Fibroblast of peridontal ligament (primary cell): Measurements from ENCODE around the gene CASP1.

Experiments
- DNase-seq: peaks from one replicate; pipeline ENCODE4 v3.0.0-alpha.2; 2010; ENCODE audit errors: extremely low read depth

The CASP1 gene

GRCh38 chr11:105045676-105046296, 10.8 kb upstream of the CASP1 start:
- peak; percentile 12 for DNase-seq

DNA sequence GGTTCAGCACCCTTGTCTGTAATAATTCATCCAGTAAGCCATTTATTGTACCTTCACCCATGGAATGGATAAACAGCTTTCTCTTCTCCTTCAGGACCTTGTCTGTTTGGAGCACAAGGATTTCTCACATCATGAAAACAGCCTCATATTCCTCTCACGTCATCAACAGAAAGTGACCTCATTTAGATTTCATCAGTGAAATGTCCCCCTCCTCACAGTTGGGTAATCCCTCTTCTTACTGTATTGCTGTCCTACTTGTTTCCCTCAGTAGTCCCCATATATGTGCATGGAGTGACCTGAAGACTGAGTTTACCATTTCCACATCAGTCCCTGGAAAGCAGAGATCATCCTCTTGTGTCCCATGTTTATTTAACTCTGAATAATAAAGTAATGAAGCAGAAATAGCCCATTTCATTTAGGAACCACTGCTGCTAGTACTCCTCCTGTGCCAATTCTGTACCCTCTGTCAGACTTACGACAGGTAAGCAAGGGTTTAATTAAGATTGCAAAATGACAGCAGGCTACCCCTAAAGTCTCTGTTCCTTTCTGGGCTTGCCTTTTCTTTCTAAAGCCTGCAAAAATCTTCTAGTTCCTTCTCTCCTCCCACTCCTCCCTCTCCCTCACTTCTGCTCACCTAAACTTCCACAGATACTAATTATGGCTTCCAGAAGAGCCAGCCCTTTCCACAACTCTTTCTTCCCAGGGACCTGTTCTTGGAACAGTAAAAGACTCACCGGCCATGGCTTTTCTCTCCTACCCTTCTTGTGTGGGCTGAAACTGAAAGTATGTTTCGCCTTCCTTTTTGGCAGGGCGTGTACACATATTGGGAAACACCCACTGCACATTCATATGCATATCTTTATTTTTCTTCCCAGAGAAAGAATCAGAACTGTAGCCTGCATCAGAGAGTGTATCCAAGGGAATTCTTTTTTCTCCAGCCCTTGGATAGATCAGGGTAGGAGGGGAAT, 9.9 kb upstream of the CASP1 start, which contains the start of gene CARD16:
Gene CARD16 (minus strand): TSS at position 779 of the 968 bp plus-strand sequence. CDS start 38 bp downstream, at position 741.
- peak; percentile 77 for DNase-seq

- no peak for DNase-seq
These were observed 7.2 kb upstream of the CASP1 start for GRCh38 chr11:105042178-105042577.

GRCh38 chr11:105040703-105041102, 5.8 kb upstream of the CASP1 start:
- DNase-seq, result no peak

DNA sequence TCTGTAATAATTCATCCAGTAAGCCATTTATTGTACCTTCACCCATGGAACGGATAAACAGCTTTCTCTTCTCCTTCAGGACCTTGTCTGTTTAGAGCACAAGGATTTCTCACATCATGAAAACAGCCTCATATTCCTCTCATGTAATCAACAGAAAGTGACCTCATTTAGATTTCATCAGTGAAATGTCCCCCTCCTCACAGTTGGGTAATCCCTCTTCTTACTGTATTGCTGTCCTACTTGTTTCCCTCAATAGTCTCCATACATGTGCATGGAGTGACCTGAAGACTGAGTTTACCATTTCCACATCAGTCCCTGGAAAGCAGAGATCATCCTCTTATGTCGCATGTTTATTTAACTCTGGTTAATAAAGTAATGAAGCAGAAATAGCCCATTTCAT, 556 bp downstream of the CASP1 start:
- peak; percentile 17 for DNase-seq

GRCh38 chr11:105033781-105034180, 1.2 kb downstream of the CASP1 start:
- no peak for DNase-seq

DNA sequence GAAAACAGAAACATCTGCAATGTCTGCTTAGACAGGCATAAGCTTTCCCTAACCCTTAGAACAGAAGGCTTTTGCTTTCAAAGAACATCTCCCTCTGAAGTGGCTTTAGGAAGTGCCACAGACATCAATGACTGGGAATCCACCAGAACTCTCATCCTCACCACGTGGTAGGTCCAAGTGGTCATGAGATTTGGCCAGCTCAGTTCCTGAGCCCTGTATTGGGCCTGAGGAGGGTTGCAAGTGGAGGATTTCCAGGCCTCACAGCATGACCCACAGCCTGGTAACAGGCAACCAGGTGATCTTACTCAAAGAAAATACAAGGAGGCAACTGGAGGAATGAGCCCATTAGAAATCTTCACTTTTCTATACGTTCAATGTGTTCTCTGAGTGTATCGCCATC, 1.6 kb downstream of the CASP1 start:
- DNase-seq, result no peak

DNA sequence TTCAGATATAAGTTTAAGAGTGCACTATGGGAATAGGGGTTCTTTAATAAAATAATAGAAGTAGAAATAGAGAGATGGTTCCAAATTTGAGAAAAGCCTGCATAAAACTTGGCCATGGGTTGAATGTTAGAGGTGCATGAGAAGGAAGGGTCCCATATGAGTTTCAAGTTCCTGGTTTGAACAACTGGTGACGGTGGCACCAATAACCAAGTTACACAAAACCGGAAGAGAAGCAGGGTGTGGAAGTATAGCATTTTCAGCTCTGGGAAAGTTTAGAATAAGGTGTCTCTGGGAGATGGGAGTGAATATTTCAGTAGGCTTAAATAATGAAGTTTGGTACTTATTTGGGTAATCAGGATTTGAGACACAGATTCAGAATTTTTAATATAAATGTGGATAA, 2.4 kb downstream of the CASP1 start:
- DNase-seq, result no peak

DNA sequence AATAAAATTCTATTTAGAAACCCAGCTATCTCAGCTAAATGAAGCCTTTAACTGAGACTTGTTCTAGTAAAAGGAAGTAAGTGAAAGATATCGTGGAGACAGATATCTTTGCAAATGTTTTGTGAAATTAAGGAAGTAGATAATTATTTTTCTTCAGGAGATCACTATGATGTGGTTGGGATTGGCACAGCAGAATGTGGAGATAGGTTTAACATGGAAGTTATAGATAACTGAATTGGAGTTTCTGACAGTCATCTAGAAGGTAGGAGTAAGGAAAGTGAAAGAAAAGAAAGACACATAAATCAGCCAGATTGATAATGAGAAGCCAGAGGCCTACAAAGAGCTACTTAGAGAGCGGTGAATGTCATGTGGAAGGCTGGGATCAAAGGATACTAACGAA, 7.3 kb downstream of the CASP1 start:
- no peak for DNase-seq

DNA sequence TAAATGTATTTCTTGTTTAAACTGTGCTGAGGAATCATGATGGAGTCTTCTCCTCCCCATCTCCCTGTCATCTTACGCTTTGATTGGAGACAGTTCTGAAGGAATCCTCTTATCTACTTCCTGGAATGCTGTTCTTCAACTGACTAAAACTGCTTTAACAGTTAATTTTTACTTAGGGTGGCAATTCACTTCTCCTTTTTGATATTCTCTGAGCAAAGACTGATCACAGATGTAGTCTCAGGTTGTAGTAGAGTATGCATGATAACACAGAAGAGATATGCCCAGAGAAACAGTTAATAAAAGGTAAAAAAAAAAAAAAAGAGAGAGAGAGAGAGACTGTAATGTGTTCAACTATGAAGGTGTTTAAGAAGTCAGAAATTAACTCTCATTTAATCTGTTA, 10.6 kb downstream of the CASP1 start:
- DNase-seq, result no peak

GRCh38 chr11:105023003-105023402, 11.9 kb downstream of the CASP1 start, which contains the start of gene CASP5:
Gene CASP5 (minus strand): TSS chr11:105023168. CDS start chr11:105023136, 32 bp downstream.
- peak; percentile 30 for DNase-seq

DNA sequence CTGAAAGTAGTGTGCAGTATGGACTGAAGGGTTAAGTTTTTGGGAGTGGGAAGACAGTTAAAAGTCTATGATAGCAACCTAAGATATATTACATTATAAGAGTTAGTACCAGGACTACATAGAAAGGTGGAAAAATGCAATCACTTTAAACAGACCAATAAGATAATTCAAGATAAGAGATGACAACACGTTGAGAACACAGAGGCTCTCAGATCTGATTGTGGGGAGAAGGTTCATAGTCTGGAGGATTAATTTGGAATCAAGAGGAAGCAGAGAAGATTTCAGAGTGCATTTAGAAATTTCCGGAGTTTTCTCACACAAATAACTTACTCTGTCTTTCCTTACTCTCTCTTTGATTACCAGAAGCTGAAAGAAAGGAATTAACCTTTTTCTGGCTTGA, 12.4 kb downstream of the CASP1 start:
- no peak for DNase-seq

DNA sequence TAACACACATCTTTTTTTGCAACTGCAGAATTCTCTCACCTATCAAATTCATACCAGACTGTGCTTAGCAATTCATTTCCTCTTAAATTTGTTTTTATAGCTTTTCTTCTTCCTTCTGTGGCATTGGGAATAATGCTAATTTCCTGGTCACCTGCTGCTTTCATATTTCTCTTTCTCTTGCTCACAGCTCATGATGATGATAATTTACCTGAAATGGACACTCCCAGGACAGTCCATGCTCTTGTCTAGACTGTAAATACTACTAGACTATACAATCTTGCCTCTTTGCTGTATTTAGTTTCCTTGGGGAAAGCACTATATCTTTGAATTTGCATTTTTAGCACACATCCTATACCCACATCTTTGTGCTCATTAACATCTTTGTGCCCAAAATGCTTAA, 27.5 kb downstream of the CASP1 start:
- DNase-seq, result no peak

DNA sequence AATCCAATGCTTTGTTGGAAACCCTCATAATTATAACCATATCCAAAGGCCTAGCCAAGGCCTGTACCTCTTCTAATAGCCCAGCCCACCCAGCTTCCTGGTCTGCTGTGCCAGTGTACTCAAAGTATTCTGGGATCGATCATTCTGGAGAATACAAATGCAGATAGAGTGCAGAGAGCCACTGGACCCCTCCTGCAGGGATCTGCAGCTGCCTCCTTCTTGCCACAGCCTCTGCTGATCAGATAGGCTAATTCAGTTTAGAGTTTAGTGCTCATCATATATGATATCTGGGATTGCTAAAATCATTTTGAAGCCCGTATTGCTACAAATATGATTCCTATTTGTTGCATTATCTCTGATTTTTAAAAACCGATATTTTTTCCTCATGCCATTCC, 29.5 kb downstream of the CASP1 start:
- no peak for DNase-seq

GRCh38 chr11:105004021-105004420, 30.9 kb downstream of the CASP1 start:
- DNase-seq, result peak; percentile 23

GRCh38 chr11:105003151-105003550, 31.8 kb downstream of the CASP1 start:
- no peak for DNase-seq

- no peak for DNase-seq
These were observed 34.1 kb downstream of the CASP1 start for GRCh38 chr11:105000797-105001196.

- DNase-seq, result no peak
These were observed 34.8 kb downstream of the CASP1 start for GRCh38 chr11:105000167-105000566.

- DNase-seq, result peak; percentile 24
These were observed 35.2 kb downstream of the CASP1 start for GRCh38 chr11:104999721-105000120.

DNA sequence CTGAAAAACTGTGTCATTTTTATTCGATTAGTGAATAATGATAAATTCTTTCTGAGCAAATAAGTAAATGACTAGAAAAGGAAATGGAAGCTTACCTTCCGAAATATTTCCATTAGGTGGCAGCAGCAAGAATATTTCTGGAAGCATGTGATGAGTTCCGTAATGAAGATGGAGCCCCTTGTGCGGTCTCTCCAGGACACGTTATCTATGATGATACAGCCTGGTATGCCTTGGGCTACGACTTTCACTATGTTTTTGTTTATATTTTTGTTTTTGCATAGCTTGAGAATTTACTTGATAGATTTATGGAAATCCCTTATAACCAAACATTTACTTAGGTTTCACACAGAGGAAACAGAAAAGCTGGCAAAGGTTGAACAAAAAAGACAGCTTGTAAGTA, 37.7 kb downstream of the CASP1 start:
- DNase-seq, result peak; percentile 59

GRCh38 chr11:104995001-104995408, 39.9 kb downstream of the CASP1 start:
- DNase-seq, result no peak

DNA sequence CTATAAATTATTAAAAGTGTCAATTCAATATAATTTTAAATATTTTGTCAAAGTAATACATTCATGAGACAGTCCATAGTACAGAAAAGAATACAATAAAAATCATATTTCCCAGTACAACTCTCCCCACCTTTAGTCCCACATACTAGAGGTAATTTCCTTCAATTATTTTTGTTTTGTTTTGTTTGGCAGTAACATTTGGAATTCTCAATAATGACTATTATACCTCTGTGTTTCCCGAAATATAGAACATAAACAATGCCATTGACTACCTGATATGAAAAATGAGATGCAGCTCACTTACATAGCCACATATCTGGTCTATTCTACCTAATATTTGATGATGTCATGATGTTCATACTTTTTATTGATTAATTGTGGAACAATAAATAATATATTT, 42.2 kb downstream of the CASP1 start:
- no peak for DNase-seq

DNA sequence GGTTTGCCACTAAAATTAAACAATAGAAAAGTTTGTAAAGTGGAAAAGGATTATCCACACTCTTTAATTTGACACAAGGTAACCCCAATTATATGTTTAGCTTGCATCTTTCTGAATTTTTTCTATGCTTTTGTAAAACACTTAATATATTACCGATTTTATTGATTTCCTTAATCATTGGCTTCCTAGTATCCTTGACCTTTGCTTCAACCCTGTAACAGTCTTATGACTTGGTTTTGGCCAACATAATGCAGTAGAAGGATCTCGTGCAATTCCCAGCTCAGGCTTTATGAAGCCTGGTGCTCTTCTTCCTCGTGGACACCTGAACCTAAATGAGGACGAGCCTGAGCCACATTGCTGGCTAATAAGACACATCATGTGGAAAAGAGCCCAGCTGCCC, 43.0 kb downstream of the CASP1 start:
- DNase-seq, result no peak
